MM.1S (cell line): Measurements from ENCODE around the gene STK32B.

Experiments
- CTCF ChIP-seq: fragments of 300-600 bp; sonication (generic); IDR thresholded peaks from 2 replicates; pipeline ENCODE4 v1.5.1; 2016; ENCODE audit warnings: antibody characterized with exemption, low read length, mixed read lengths
- EZH2 ChIP-seq: fragments of 300-600 bp; sonication (generic); optimal IDR thresholded peaks from 2 replicates; pipeline ENCODE3; 2017; ENCODE audit warnings: low read depth, mild to moderate bottlenecking, antibody characterized with exemption, low read length, mixed read lengths
- EZH2phosphoT487 ChIP-seq: fragments of 300-600 bp; sonication (generic); IDR thresholded peaks from 2 replicates; pipeline ENCODE4 v1.6.1; 2018; ENCODE audit warnings: antibody characterized with exemption, low read length

DNA sequence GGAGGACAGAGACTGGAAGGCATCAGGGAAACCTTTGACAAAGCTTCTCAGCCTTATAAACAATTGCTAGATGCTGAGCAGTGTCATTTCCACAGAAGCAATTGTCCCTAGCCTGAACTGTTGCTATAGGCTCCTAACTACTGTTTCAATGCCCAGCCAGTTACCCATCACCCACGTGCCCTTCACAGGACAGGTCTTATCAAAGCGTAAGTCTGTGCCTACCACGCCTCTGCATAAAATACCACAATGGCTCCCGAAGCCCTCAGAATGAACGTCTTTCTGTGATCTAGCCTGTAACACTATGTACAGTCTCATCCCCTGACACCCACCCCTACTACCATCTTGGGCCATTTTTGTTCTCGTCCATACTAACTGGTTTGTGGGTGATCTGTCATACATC, 134.3 kb downstream of the STK32B start:
- TF ChIP-seq CTCF (no peak), EZH2phosphoT487 (no peak), EZH2 (no peak)
